Measurements from ENCODE around the gene WASF3. TPM values are rescaled to one million over a fixed set of nuclear protein-coding genes. Genes with fewer than 3 reads are reported as not detected.

WASF3 gene
- total and polyA plus RNA-seq, 2 of the 13 experiments (the other 11 are each of a cell fraction or from before 2014, with no cell fraction given), result 10.4 to 17.2 TPM

- in situ Hi-C loops (cut with HindIII; ENCODE audit: extremely low pct_ligation_motif_present, low pct_unique_long_range_greater_than_20kb) (no loop called here), intact Hi-C loops (cut with micrococcal nuclease; ENCODE audit: unreplicated experiment) (no loop called here)
- ATAC-seq (no peak), DNase-seq (ENCODE audit: low spot score) (no peak), FAIRE-seq (no peak)
- Histone ChIP-seq H3K9ac (ENCODE audit: insufficient read depth, low read depth, low read length) (no peak overlapping the region), H3K27me3 (ENCODE audit: control insufficient read depth in 1 of 2, insufficient read depth in 2 of 2, low read length in 2 of 2) (peaks cover 0 to 6% of the 10 kb centered on the region in 2 experiments; a peak in 1 of 5 replicates), H3K4me1 (ENCODE audit: insufficient read depth, low read length) (no peaks in the 10 kb centered on the region), H2AFZ (ENCODE audit: low read length) (no peak overlapping the region), H3K27ac (ENCODE audit: extremely low read length, insufficient read depth, low read length) (no peak overlapping the region), H3K4me2 (ENCODE audit: low read depth, low read length) (no peak overlapping the region), H3K4me3 (replicated peaks in 1 of 3; ENCODE audit: insufficient read depth in 1 of 3, low read depth in 2 of 3, low read length in 3 of 3) (no peak overlapping the region), H3K79me2 (ENCODE audit: insufficient read depth, low read length) (no peaks in the 10 kb centered on the region), H3K36me3 (replicated peaks in 1 of 2; ENCODE audit: control insufficient read depth in 1 of 2, insufficient read depth in 2 of 2, low read length in 2 of 2) (no peaks in the 10 kb centered on the region), H3K9me3 (ENCODE audit: low read length) (no peaks in the 10 kb centered on the region), H4K20me1 (ENCODE audit: insufficient read depth, low read length) (no peaks in the 10 kb centered on the region)
- no TSS peak for BruUV-seq (replicated peaks)
- POLR2A ChIA-PET, result no interaction called here
- 59% methylated on average over 3 of the region's 4 CpGs for whole genome bisulfite sequencing (ENCODE audit: low lambda C conversion rate)
- CTCF ChIA-PET (ENCODE audit: low intra/inter-chr PET ratio, low total read pairs), result no interaction called here
- TF ChIP-seq KDM3A (CRISPR knock-in tag; IDR thresholded peaks at IDR 0.05; ENCODE audit: low read depth) (no peak), MED8 (CRISPR knock-in tag; IDR thresholded peaks at IDR 0.05; ENCODE audit: insufficient replicate concordance) (no peak), SP140L (CRISPR knock-in tag; IDR thresholded peaks at IDR 0.05; ENCODE audit: borderline replicate concordance) (no peak), ZNF782 (CRISPR knock-in tag; IDR thresholded peaks at IDR 0.05; ENCODE audit: borderline replicate concordance) (no peak), ATF7 (IDR thresholded peaks at IDR 0.05) (no peak), ATF7 (CRISPR knock-in tag; IDR thresholded peaks at IDR 0.05) (no peak), ZNF121 (CRISPR knock-in tag; IDR thresholded peaks at IDR 0.05) (no peak)
Observed at GRCh38 chr13:26515721-26516120, 41.8 kb upstream of the WASF3 start.

- no TSS peak for BruUV-seq (replicated peaks)
Observed at GRCh38 chr13:26517936-26518335, 39.5 kb upstream of the WASF3 start.

More at GRCh38 chr13:26517936-26518335, 39.5 kb upstream of the WASF3 start:
- H3K9ac ChIP-seq (ENCODE audit: insufficient read depth, low read depth, low read length), result no peak overlapping the region
- no peak overlapping the region for H3K4me3 ChIP-seq (replicated peaks in 1 of 3; ENCODE audit: insufficient read depth in 1 of 3, low read depth in 2 of 3, low read length in 3 of 3)
- in situ Hi-C loops (cut with HindIII; ENCODE audit: extremely low pct_ligation_motif_present, low pct_unique_long_range_greater_than_20kb) (no loop called here), intact Hi-C loops (cut with micrococcal nuclease; ENCODE audit: unreplicated experiment) (no loop called here)
- ChIA-PET CTCF (ENCODE audit: low intra/inter-chr PET ratio, low total read pairs) (no interaction called here), POLR2A (no interaction called here)
- FAIRE-seq, result no peak
- H3K36me3 ChIP-seq (replicated peaks in 1 of 2; ENCODE audit: control insufficient read depth in 1 of 2, insufficient read depth in 2 of 2, low read length in 2 of 2), result no peaks in the 10 kb centered on the region
- H2AFZ ChIP-seq (ENCODE audit: low read length), result no peak overlapping the region
- WGBS (ENCODE audit: low lambda C conversion rate), result 38% methylated on average over 2 of the region's 2 CpGs
- H4K20me1 ChIP-seq (ENCODE audit: insufficient read depth, low read length), result no peaks in the 10 kb centered on the region
- no peak for ATAC-seq
- no peak overlapping the region for H3K4me2 ChIP-seq (ENCODE audit: low read depth, low read length)
- no peaks in the 10 kb centered on the region for H3K79me2 ChIP-seq (ENCODE audit: insufficient read depth, low read length)
- DNase-seq (ENCODE audit: low spot score), result no peak
- peaks cover 0 to 3% of the 10 kb centered on the region in 2 experiments; a peak in 1 of 5 replicates for H3K27me3 ChIP-seq (ENCODE audit: control insufficient read depth in 1 of 2, insufficient read depth in 2 of 2, low read length in 2 of 2)
- H3K4me1 ChIP-seq (ENCODE audit: insufficient read depth, low read length), result no peaks in the 10 kb centered on the region
- H3K27ac ChIP-seq (ENCODE audit: extremely low read length, insufficient read depth, low read length), result no peak overlapping the region
- no peaks in the 10 kb centered on the region for H3K9me3 ChIP-seq (ENCODE audit: low read length)
- TF ChIP-seq ZBTB42 (CRISPR knock-in tag; IDR thresholded peaks at IDR 0.05) (no peak), AGO1 (IDR thresholded peaks at IDR 0.05; ENCODE audit: low read depth, low read length, poor library complexity, severe bottlenecking) (no peak), ZNF101 (CRISPR knock-in tag; IDR thresholded peaks at IDR 0.05; ENCODE audit: borderline replicate concordance, low read depth) (no peak), NBN (conservative IDR thresholded peaks at IDR 0.05) (no peak), ATF7 (IDR thresholded peaks at IDR 0.05) (no peak), ATF7 (CRISPR knock-in tag; IDR thresholded peaks at IDR 0.05) (no peak), MTF1 (CRISPR knock-in tag; IDR thresholded peaks at IDR 0.05) (no peak), CHCHD3 (CRISPR knock-in tag; IDR thresholded peaks at IDR 0.05) (no peak), ZNF564 (CRISPR knock-in tag; IDR thresholded peaks at IDR 0.05) (no peak), KLF6 (CRISPR knock-in tag; IDR thresholded peaks at IDR 0.05) (no peak), HNF1B (CRISPR knock-in tag; IDR thresholded peaks at IDR 0.05) (no peak), ZNF230 (CRISPR knock-in tag; IDR thresholded peaks at IDR 0.05) (no peak), ZNF570 (CRISPR knock-in tag; IDR thresholded peaks at IDR 0.05; ENCODE audit: borderline replicate concordance) (no peak)

Measured in HepG2 (cell line).